Body of pancreas (tissue), 4 donors: ENCODE measurements around the gene GABRA5. TPM values are rescaled to one million over a fixed set of nuclear protein-coding genes. Genes with fewer than 3 reads are reported as not detected.

Experiments
- ATAC-seq: fragments of 150-250 bp; one replicate; pipeline ENCODE4 v1.9.1; 2016
- DNase-seq, 4 donors: peaks; one replicate each; pipeline ENCODE4 v3.0.0-alpha.2; 2019
- H3K27ac ChIP-seq, 4 donors: fragments of 200-600 bp; sonication (generic); 1 replicate in 3 of 4; 2 replicates in 1 of 4; pipeline versions ENCODE4 v1.5.1 to v1.6.1; 2016 to 2019; ENCODE audit warnings: mild to moderate bottlenecking in 1 of 4, mixed read lengths in 1 of 4, moderate library complexity in 1 of 4
- H3K27me3 ChIP-seq, 2 donors: fragments of 200-600 bp; sonication (generic); one replicate each; pipeline ENCODE4 v1.6.0; 2016; ENCODE audit warnings: mild to moderate bottlenecking in 1 of 2
- H3K36me3 ChIP-seq, 2 donors: fragments of 200-600 bp; sonication (generic); replicated peaks in 1 of 2; 2 replicates each; pipeline ENCODE4 v1.5.1; 2016; ENCODE audit warnings: low read depth in 2 of 2; ENCODE audit not compliant: insufficient read depth in 1 of 2
- H3K4me1 ChIP-seq: fragments of 200-600 bp; sonication (generic); one replicate; pipeline ENCODE4 v1.6.0; 2016
- H3K4me3 ChIP-seq, 2 donors: fragments of 200-600 bp; sonication (generic); 1 replicate in 1 of 2; 2 replicates in 1 of 2; pipeline ENCODE4 v1.5.1; 2016 to 2019
- H3K9me3 ChIP-seq, 3 donors: fragments of 200-600 bp; sonication (generic); 1 replicate in 2 of 3; 2 replicates in 1 of 3; pipeline ENCODE4 v1.5.1; 2016
- POLR2A ChIP-seq, 3 donors: fragments of 450-650 bp; IDR thresholded peaks; one replicate each; pipeline ENCODE4 v1.6.1; 2016; ENCODE audit warnings: antibody characterized with exemption in 3 of 3, mild to moderate bottlenecking in 2 of 3
- WGBS, 2 donors: methylation state at CpG; one replicate each; pipeline ENCODE4 v1.1.5; 2017; 5-methylcytosine and 5-hydroxymethylcytosine counted together
- intact Hi-C: fragments of 100-400 bp; cut with DNase I; formaldehyde crosslinking; loops from one replicate; pipeline ENCODE4 v1.15.1; 2023
- total RNA-seq, 2 donors: library from RNA; depleted of rRNA; stranded (reverse); fragments of >200 nt; gene quantifications; one replicate each; pipeline ENCODE4 v1.1.0, GENCODE V29; 2016
- TF ChIP-seq, protein P1 (sequence below), 7 experiments: fragments of 450-650 bp in 4 of 7; fragments of 200-600 bp in 3 of 7; sonication (generic) in 3 of 7; IDR thresholded peaks; one replicate each; pipeline ENCODE4 v1.5.1; 2016 to 2019; ENCODE audit warnings: antibody characterized with exemption in 7 of 7

GABRA5 gene
- total RNA-seq, 2 donors from 2014 or later, result 0.66 TPM; not detected in 1

DNA sequence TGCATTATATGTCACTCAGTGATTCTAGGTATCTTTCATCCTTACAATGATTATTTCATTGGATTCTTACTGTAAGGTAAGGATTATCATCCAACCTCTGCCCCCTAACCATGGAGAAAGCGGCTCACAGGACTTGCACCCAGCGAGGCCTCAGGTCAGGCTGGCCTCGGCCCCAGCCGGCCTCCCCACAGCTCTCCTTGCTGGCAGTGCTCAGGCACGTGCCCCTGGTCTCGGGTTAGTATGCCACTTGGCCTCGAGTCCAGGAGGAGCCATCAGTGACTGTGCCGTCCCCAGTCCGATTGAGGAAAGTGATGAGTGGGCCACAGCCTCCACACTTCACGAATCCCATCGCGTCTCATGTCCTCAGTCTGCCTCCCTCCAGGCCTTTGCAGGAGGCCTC, 68.5 kb downstream of the GABRA5 start:
- Histone ChIP-seq H3K27ac (no peak overlapping the region), H3K9me3 (no peaks in the 10 kb centered on the region), H3K4me1 (no peaks in the 10 kb centered on the region), H3K4me3 (no peak overlapping the region), H3K36me3 (no peaks in the 10 kb centered on the region), H3K27me3 (no peaks in the 10 kb centered on the region)
- intact Hi-C loops, result no loop called here
- ATAC-seq, result no peak
- TF ChIP-seq, protein P1, sequence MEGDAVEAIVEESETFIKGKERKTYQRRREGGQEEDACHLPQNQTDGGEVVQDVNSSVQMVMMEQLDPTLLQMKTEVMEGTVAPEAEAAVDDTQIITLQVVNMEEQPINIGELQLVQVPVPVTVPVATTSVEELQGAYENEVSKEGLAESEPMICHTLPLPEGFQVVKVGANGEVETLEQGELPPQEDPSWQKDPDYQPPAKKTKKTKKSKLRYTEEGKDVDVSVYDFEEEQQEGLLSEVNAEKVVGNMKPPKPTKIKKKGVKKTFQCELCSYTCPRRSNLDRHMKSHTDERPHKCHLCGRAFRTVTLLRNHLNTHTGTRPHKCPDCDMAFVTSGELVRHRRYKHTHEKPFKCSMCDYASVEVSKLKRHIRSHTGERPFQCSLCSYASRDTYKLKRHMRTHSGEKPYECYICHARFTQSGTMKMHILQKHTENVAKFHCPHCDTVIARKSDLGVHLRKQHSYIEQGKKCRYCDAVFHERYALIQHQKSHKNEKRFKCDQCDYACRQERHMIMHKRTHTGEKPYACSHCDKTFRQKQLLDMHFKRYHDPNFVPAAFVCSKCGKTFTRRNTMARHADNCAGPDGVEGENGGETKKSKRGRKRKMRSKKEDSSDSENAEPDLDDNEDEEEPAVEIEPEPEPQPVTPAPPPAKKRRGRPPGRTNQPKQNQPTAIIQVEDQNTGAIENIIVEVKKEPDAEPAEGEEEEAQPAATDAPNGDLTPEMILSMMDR (IDR thresholded peaks at IDR 0.05), result no peak
- TF ChIP-seq POLR2A (IDR thresholded peaks at IDR 0.05), result no peak
- no peak for DNase-seq
- WGBS, 2 donors, result 68 to 79% methylated on average over 12 of the region's 12 CpGs

DNA sequence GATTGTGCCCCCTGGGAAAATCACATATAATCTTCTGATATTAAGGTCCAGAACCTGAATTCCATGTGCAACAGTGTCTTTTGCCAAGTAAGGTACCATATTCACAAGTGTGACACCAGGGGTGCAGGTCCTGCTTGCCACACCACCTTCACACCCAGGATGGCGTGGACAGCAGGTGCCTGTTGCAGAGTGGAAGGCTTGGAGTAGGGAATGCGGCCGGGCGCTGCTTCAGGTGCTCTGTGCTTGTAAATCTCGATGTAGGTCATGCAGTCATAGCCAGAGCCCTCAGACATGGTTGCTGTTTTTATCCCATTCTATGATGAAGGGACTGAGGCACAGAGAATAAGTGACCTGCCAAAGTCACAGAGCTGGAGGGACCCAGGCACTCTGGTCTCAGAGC, 69.6 kb downstream of the GABRA5 start:
- Histone ChIP-seq H3K36me3 (no peaks in the 10 kb centered on the region), H3K9me3 (no peaks in the 10 kb centered on the region), H3K4me3 (no peak overlapping the region), H3K4me1 (no peaks in the 10 kb centered on the region), H3K27me3 (no peaks in the 10 kb centered on the region), H3K27ac (no peak overlapping the region)
- TF ChIP-seq POLR2A (IDR thresholded peaks at IDR 0.05), result no peak
- TF ChIP-seq, protein P1 (IDR thresholded peaks at IDR 0.05), result no peak
- intact Hi-C loops, result no loop called here
- ATAC-seq (no peak), DNase-seq (no peak)
- WGBS, 2 donors, result 75% methylated on average over 5 of the region's 5 CpGs

DNA sequence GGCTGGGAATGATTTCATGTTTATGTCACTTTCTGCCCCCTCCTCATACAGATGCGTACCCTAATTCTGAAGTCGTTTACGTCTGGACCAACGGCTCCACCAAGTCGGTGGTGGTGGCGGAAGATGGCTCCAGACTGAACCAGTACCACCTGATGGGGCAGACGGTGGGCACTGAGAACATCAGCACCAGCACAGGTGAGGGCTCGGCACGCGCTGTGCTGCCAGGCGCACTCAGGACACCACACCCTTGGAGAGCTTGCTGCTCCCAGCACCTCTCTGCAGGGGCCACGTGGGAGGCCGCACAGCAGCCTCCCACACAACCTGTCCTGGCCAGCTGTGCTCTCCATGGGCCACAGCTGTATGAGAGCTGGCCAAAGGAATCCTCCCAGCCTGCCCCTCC, 70.3 kb downstream of the GABRA5 start:
- intact Hi-C loops, result no loop called here

DNA sequence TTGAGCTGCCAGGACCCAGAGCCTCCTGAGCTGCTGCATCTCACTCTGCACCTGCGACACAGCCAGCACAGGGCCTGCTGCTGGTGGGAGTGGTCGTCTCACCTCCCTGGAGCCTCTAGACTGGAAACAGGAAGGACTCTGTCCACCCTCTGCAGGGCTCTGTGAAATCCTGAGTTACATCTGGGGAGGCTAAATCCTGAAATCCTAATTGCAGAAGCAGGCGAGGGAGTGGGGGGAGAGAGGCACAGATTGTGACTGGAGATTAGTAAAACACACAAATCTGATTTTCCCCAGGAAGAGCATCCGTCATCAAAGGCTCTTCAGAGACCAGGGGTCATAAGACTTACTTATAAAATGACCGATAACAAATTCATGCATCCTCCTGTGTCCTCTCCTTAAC, 72.5 kb downstream of the GABRA5 start:
- ATAC-seq (no peak), DNase-seq (no peak)
- H3K27ac ChIP-seq, result no peak overlapping the region
- H3K36me3 ChIP-seq, result no peaks in the 10 kb centered on the region
- TF ChIP-seq POLR2A (IDR thresholded peaks at IDR 0.05), result no peak
- TF ChIP-seq, protein P1 (IDR thresholded peaks at IDR 0.05), result no peak
- no peaks in the 10 kb centered on the region for H3K4me1 ChIP-seq
- no peaks in the 10 kb centered on the region for H3K27me3 ChIP-seq
- WGBS, 2 donors, result 48 to 54% methylated on average over 5 of the region's 5 CpGs
- no peak overlapping the region for H3K4me3 ChIP-seq
- intact Hi-C loops, result no loop called here
- H3K9me3 ChIP-seq, result no peaks in the 10 kb centered on the region

More for the DNA sequence above, 70.3 kb downstream of the GABRA5 start:
- H3K27ac ChIP-seq, result no peak overlapping the region
- no peaks in the 10 kb centered on the region for H3K4me1 ChIP-seq
- no peaks in the 10 kb centered on the region for H3K9me3 ChIP-seq
- DNase-seq (no peak), ATAC-seq (no peak)
- H3K36me3 ChIP-seq, result no peaks in the 10 kb centered on the region
- no peak overlapping the region for H3K4me3 ChIP-seq
- H3K27me3 ChIP-seq, result no peaks in the 10 kb centered on the region
- WGBS, 2 donors, result 57 to 71% methylated on average over 6 to 13 of the region's 13 CpGs
- TF ChIP-seq, protein P1 (IDR thresholded peaks at IDR 0.05), result no peak
- no peak for TF ChIP-seq POLR2A (IDR thresholded peaks at IDR 0.05)

DNA sequence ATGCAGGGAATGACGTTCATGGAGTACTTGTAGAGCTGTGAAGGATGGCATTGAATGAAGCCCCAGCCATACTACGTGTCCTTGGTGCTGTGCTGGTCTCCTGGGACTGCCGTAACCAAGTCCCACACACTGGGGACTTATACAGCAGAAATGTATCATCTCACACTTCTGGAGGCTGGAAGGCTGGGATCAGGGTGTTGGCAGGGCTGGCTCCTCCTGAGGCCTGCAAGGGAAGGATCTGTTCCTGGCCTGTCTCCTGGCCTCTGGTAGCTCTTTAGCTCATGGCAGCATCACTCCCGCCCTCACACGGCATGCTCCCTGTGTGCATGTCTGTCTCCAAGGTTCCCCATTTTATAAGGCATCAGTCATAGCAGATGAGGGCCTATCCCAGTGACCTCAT, 74.6 kb downstream of the GABRA5 start:
- Histone ChIP-seq H3K4me1 (no peaks in the 10 kb centered on the region), H3K9me3 (no peaks in the 10 kb centered on the region), H3K27ac (no peak overlapping the region), H3K27me3 (no peaks in the 10 kb centered on the region), H3K36me3 (no peaks in the 10 kb centered on the region), H3K4me3 (no peak overlapping the region)
- no peak for TF ChIP-seq POLR2A (IDR thresholded peaks at IDR 0.05)
- TF ChIP-seq, protein P1 (IDR thresholded peaks at IDR 0.05), result no peak
- intact Hi-C loops, result no loop called here
- WGBS, 2 donors, result 58 to 61% methylated on average over 5 of the region's 5 CpGs
- no peak for DNase-seq
- ATAC-seq, result no peak
